ENCODE results near the gene CBARP.

The CBARP gene

GRCh38 chr19:1278713-1279660 is 41.2 kb upstream of the CBARP start:
- H3K36me3 Mint-ChIP-seq (ENCODE audit: low read depth): peaks cover 60% of the 10 kb centered on the region
- no peak overlapping the region for H3K27ac Mint-ChIP-seq
- H3K4me1 Mint-ChIP-seq (ENCODE audit: low read depth): peaks cover 46% of the 10 kb centered on the region
- H3K9me3 Mint-ChIP-seq: no peaks in the 10 kb centered on the region
- peaks cover 18% of the 10 kb centered on the region for H3K27me3 Mint-ChIP-seq
- no peak overlapping the region for H3K4me3 Mint-ChIP-seq
- intact Hi-C loops (cut with micrococcal nuclease): loop anchor here (1.0 kb wide), 1 partner anchor 93 kb away; no protein-coding TSS in a partner anchor

DNA sequence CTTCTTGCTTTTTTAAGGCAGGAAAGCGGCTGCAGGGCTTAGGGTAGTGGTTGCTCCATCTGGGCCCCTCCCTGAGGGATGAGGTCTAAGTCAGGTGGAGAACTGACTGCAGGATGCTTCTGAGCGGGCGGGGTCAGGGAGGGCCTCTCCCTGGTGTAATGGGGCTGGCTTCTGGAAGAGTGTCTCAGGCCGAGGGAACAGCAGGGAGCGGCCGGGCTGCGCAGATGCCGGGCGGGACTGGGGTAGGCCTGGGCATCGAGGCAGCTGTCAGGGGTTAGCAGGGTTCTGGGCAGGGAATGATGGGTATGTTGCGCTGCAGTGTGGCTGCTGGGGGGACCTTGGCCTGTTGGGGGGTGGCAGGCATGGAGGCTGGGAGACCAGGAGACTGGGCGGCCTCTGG is 40.3 kb upstream of the CBARP start:
- Mint-ChIP-seq H3K27ac (peak overlapping the region; percentile 10), H3K9me3 (no peaks in the 10 kb centered on the region), H3K27me3 (peaks cover 10% of the 10 kb centered on the region), H3K4me1 (ENCODE audit: low read depth) (peaks cover 55% of the 10 kb centered on the region), H3K36me3 (ENCODE audit: low read depth) (peaks cover 69% of the 10 kb centered on the region), H3K4me3 (no peak overlapping the region)
- intact Hi-C loops (cut with micrococcal nuclease): no loop called here

- Mint-ChIP-seq H3K4me3 (peak overlapping the region; percentile 79), H3K27me3 (peaks cover 5% of the 10 kb centered on the region), H3K4me1 (ENCODE audit: low read depth) (peaks cover 65% of the 10 kb centered on the region), H3K9me3 (no peaks in the 10 kb centered on the region), H3K27ac (peak overlapping the region; percentile 90), H3K36me3 (ENCODE audit: low read depth) (peaks cover 79% of the 10 kb centered on the region)
- intact Hi-C loops (cut with micrococcal nuclease): no loop called here
These were observed 39.3 kb upstream of the CBARP start for GRCh38 chr19:1277061-1277460.

DNA sequence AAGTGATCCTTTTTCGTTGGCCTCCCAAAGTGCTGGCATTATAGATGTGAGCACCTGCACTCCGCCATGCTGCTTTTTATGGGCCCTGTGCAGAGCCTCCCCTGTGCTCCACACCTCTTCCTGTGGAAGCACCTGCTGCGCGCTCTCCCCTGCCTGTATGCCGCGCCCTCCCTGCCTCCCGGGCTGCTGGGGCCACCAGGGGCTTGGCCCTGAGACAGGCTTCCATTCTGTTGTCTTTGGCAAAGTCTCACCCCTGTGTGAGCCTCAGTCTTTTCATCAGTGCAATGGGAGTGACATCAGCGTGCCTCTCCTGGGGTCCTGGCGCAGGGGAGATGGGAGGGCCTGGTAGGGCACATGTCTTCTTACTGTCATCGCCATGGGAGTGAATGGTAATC is 38.8 kb upstream of the CBARP start:
- Mint-ChIP-seq H3K4me1 (ENCODE audit: low read depth) (peaks cover 65% of the 10 kb centered on the region), H3K9me3 (no peaks in the 10 kb centered on the region), H3K36me3 (ENCODE audit: low read depth) (peaks cover 83% of the 10 kb centered on the region), H3K4me3 (peak overlapping the region; percentile 79), H3K27me3 (peaks cover 2% of the 10 kb centered on the region), H3K27ac (peak overlapping the region; percentile 90)
- intact Hi-C loops (cut with micrococcal nuclease): no loop called here

GRCh38 chr19:1275976-1276627 is 38.3 kb upstream of the CBARP start:
- intact Hi-C loops (cut with micrococcal nuclease): no loop called here
- Mint-ChIP-seq H3K36me3 (ENCODE audit: low read depth) (peaks cover 89% of the 10 kb centered on the region), H3K4me3 (peak overlapping the region; percentile 79)

DNA sequence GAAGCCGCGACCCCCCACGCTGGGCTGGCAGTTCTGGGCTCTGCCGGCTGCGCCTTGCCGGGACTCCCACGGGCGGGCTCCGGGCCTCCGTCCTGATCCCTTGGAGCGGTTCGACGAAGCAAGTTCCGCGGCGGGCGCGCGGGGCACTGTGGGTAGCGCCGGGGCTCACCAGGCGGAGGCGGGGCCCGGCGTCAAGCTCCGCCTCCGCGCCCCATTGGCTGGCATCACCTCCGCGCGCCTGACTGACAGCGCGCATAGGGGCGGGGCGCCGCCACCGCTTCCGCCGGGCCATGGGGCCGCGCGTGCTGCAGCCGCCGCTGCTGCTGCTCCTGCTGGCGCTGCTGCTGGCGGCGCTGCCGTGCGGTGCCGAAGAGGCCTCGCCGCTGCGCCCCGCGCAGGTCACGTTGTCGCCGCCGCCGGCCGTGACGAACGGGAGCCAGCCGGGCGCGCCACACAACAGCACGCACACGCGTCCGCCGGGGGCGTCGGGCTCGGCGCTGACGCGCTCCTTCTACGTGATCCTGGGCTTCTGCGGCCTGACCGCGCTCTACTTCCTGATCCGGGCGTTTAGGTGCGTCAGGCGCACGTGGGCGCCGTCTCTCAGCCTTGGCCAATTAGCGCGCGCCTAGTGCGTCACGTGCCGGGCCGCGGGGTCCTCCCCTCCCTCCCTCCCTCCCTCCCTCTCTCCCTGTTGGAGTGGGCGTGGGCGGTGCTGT is 37.6 kb upstream of the CBARP start, which contains the start of gene FAM174C:
Gene FAM174C (plus strand): TSS at position 271 of the 716 bp plus-strand sequence. CDS start 20 bp downstream, at position 291.
- Mint-ChIP-seq H3K4me1 (ENCODE audit: low read depth) (peaks cover 74% of the 10 kb centered on the region), H3K27ac (peak within 1 kb of the TSS; percentile 90), H3K36me3 (ENCODE audit: low read depth) (peaks cover 92% of the 10 kb centered on the region), H3K9me3 (no peaks in the 10 kb centered on the region), H3K4me3 (peak within 1 kb of the TSS; percentile 79), H3K27me3 (no peaks in the 10 kb centered on the region)
- intact Hi-C loops (cut with micrococcal nuclease): no loop called here

More at GRCh38 chr19:1275976-1276627, 38.3 kb upstream of the CBARP start:
- H3K27ac Mint-ChIP-seq: peak overlapping the region; percentile 90
- no peaks in the 10 kb centered on the region for H3K9me3 Mint-ChIP-seq
- peaks cover 69% of the 10 kb centered on the region for H3K4me1 Mint-ChIP-seq (ENCODE audit: low read depth)
- H3K27me3 Mint-ChIP-seq: no peaks in the 10 kb centered on the region

- H3K36me3 Mint-ChIP-seq (ENCODE audit: low read depth): peaks cover 92% of the 10 kb centered on the region
- peak overlapping the region; percentile 90 for H3K27ac Mint-ChIP-seq
- H3K9me3 Mint-ChIP-seq: no peaks in the 10 kb centered on the region
- H3K4me3 Mint-ChIP-seq: peak overlapping the region; percentile 79
- intact Hi-C loops (cut with micrococcal nuclease): no loop called here
- no peaks in the 10 kb centered on the region for H3K27me3 Mint-ChIP-seq
- H3K4me1 Mint-ChIP-seq (ENCODE audit: low read depth): peaks cover 74% of the 10 kb centered on the region
These were observed 37.1 kb upstream of the CBARP start for GRCh38 chr19:1274852-1275259.

GRCh38 chr19:1274081-1274851 is 36.5 kb upstream of the CBARP start:
- peak overlapping the region; percentile 90 for H3K27ac Mint-ChIP-seq
- H3K9me3 Mint-ChIP-seq: no peaks in the 10 kb centered on the region
- H3K4me1 Mint-ChIP-seq (ENCODE audit: low read depth): peaks cover 72% of the 10 kb centered on the region
- H3K27me3 Mint-ChIP-seq: no peaks in the 10 kb centered on the region
- intact Hi-C loops (cut with micrococcal nuclease): no loop called here
- peak overlapping the region; percentile 79 for H3K4me3 Mint-ChIP-seq
- H3K36me3 Mint-ChIP-seq (ENCODE audit: low read depth): peaks cover 89% of the 10 kb centered on the region

GRCh38 chr19:1273263-1274041 is 35.6 kb upstream of the CBARP start:
- peak overlapping the region; percentile 99 for H3K4me3 Mint-ChIP-seq
- no peaks in the 10 kb centered on the region for H3K9me3 Mint-ChIP-seq
- peaks cover 86% of the 10 kb centered on the region for H3K36me3 Mint-ChIP-seq (ENCODE audit: low read depth)
- H3K4me1 Mint-ChIP-seq (ENCODE audit: low read depth): peaks cover 78% of the 10 kb centered on the region
- no peaks in the 10 kb centered on the region for H3K27me3 Mint-ChIP-seq
- intact Hi-C loops (cut with micrococcal nuclease): no loop called here
- peak overlapping the region; percentile 90 for H3K27ac Mint-ChIP-seq

- intact Hi-C loops (cut with micrococcal nuclease): no loop called here
- H3K27me3 Mint-ChIP-seq: no peaks in the 10 kb centered on the region
- H3K27ac Mint-ChIP-seq: peak overlapping the region; percentile 90
- H3K9me3 Mint-ChIP-seq: no peaks in the 10 kb centered on the region
- peaks cover 79% of the 10 kb centered on the region for H3K4me1 Mint-ChIP-seq (ENCODE audit: low read depth)
- peaks cover 78% of the 10 kb centered on the region for H3K36me3 Mint-ChIP-seq (ENCODE audit: low read depth)
- peak overlapping the region; percentile 99 for H3K4me3 Mint-ChIP-seq
These were observed 34.8 kb upstream of the CBARP start for GRCh38 chr19:1272423-1273262.

DNA sequence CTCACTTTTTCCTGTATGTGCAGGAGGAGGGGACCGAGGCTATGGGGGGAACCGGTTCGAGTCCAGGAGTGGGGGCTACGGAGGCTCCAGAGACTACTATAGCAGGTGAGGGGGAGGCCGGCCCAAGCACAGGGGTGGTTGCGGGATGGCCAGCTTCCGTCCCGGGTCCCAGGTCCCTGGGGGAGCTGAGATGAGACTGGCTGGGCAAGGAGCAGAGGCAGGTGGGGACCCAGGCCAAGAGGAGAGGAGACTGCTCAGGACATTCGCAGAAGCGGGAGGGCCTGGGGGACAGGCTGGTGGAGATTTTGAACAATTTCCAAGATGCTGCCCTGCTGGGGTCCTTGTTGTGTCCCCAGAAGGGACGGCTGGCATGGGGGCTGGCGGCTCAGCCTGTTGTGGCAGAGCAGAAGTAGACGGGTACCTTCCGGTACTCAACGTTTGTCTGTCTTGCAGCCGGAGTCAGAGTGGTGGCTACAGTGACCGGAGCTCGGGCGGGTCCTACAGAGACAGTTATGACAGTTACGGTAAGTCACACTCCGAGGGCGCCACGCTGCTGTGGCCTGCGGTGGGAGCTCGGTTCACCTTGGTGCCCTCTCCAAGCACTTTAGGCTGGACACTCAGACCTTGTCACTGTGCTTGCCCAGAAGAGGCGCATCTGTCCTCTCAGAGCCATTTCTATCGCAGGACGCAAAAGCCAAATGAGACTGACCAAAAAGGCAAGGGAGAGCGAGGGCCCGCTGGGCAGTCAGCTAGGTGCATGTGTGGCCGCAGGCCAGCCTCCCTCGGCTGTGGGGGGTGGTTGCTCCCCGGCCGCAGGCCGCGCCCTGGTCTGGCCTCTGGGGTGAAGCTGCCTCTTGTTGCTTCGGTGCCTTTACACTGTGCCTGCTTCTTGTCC is 34.0 kb upstream of the CBARP start:
- Mint-ChIP-seq H3K27ac (peak overlapping the region; percentile 90), H3K27me3 (peaks cover 7% of the 10 kb centered on the region), H3K4me3 (peak overlapping the region; percentile 99), H3K36me3 (ENCODE audit: low read depth) (peaks cover 69% of the 10 kb centered on the region), H3K4me1 (ENCODE audit: low read depth) (peaks cover 81% of the 10 kb centered on the region), H3K9me3 (no peaks in the 10 kb centered on the region)
- intact Hi-C loops (cut with micrococcal nuclease): no loop called here

Data from dendritic cell treated with granulocyte-macrophage colony-stimulating factor and Interleukin-4, amounts not matched to agents 40 ng/mL and 50 ng/mL, for 4 days (primary cell).